RWPE2 (cell line): ENCODE measurements around the gene RENBP.

Experiments used
- ATAC-seq: fragments of 200-7000 bp; cut with Tn5 transposase; 3 replicates; pipeline ENCODE4 v1.9.1; 2021; ENCODE audit warnings: low read depth
- DNase-seq: peaks from one replicate; pipeline ENCODE4 v3.0.0-alpha.2; 2020; ENCODE audit warnings: low spot score
- H3K27ac ChIP-seq: fragments of 450-650 bp; 2 replicates; pipeline ENCODE4 v1.5.1; 2017; ENCODE audit warnings: mild to moderate bottlenecking; ENCODE audit not compliant: poor library complexity, severe bottlenecking
- H3K27me3 ChIP-seq: fragments of 250-450 bp; sonication (Bioruptor Pico); 2 replicates; pipeline ENCODE4 v1.5.1; 2021; ENCODE audit warnings: mild to moderate bottlenecking, moderate library complexity; ENCODE audit not compliant: insufficient read depth, poor library complexity, severe bottlenecking
- H3K36me3 ChIP-seq: fragments of 250-450 bp; sonication (Bioruptor Pico); 2 replicates; pipeline ENCODE4 v1.5.1; 2020; ENCODE audit warnings: low read depth, mild to moderate bottlenecking, moderate library complexity
- H3K4me1 ChIP-seq: fragments of 250-450 bp; sonication (Bioruptor Pico); 2 replicates; pipeline ENCODE4 v1.5.1; 2021; ENCODE audit warnings: mild to moderate bottlenecking, moderate library complexity; ENCODE audit not compliant: insufficient read depth, poor library complexity, severe bottlenecking
- H3K4me3 ChIP-seq: fragments of 250-450 bp; sonication (Bioruptor Pico); 2 replicates; pipeline ENCODE4 v1.5.1; 2021; ENCODE audit warnings: mild to moderate bottlenecking, moderate library complexity; ENCODE audit not compliant: severe bottlenecking
- H3K9me3 ChIP-seq: fragments of 250-450 bp; sonication (Bioruptor Pico); 2 replicates; pipeline ENCODE4 v1.5.1; 2021; ENCODE audit warnings: mild to moderate bottlenecking, moderate library complexity; ENCODE audit not compliant: severe bottlenecking
- CTCF ChIP-seq: fragments of 450-650 bp; IDR thresholded peaks from one replicate; pipeline ENCODE4 v1.5.1; 2017; ENCODE audit warnings: mild to moderate bottlenecking, moderate library complexity; ENCODE audit not compliant: poor library complexity, severe bottlenecking

RENBP gene

GRCh38 chrX:153913211-153913610 lies 31.2 kb downstream of the RENBP start:
- Histone ChIP-seq H3K36me3 (no peaks in the 10 kb centered on the region), H3K9me3 (no peaks in the 10 kb centered on the region), H3K4me3 (no peak overlapping the region), H3K27me3 (no peaks in the 10 kb centered on the region), H3K4me1 (peaks cover 7% of the 10 kb centered on the region), H3K27ac (no peak overlapping the region)
- no peak for ATAC-seq
- TF ChIP-seq CTCF, result no peak
- DNase-seq, result no peak

- ATAC-seq, result no peak
- Histone ChIP-seq H3K36me3 (no peaks in the 10 kb centered on the region), H3K27me3 (no peaks in the 10 kb centered on the region), H3K4me1 (no peaks in the 10 kb centered on the region), H3K9me3 (no peaks in the 10 kb centered on the region), H3K4me3 (no peak overlapping the region), H3K27ac (no peak overlapping the region)
- no peak for DNase-seq
- TF ChIP-seq CTCF, result no peak
Observed at GRCh38 chrX:153911798-153912197, 32.6 kb downstream of the RENBP start.

- DNase-seq, result no peak
- Histone ChIP-seq H3K9me3 (no peaks in the 10 kb centered on the region), H3K27ac (no peak overlapping the region), H3K36me3 (no peaks in the 10 kb centered on the region), H3K27me3 (no peaks in the 10 kb centered on the region), H3K4me1 (no peaks in the 10 kb centered on the region), H3K4me3 (no peak overlapping the region)
- TF ChIP-seq CTCF, result no peak
- no peak for ATAC-seq
Observed at GRCh38 chrX:153910446-153910845, 34.0 kb downstream of the RENBP start.

GRCh38 chrX:153909980-153910360 lies 34.5 kb downstream of the RENBP start:
- DNase-seq (no peak), ATAC-seq (no peak)
- no peaks in the 10 kb centered on the region for H3K4me1 ChIP-seq
- H3K9me3 ChIP-seq, result no peaks in the 10 kb centered on the region
- no peak overlapping the region for H3K4me3 ChIP-seq
- H3K36me3 ChIP-seq, result no peaks in the 10 kb centered on the region
- H3K27ac ChIP-seq, result no peak overlapping the region
- no peak for TF ChIP-seq CTCF
- no peaks in the 10 kb centered on the region for H3K27me3 ChIP-seq

GRCh38 chrX:153909024-153909979 lies 35.1 kb downstream of the RENBP start:
- no peak overlapping the region for H3K4me3 ChIP-seq
- no peaks in the 10 kb centered on the region for H3K27me3 ChIP-seq
- no peak; the same call in 2 of the 3 replicates for ATAC-seq
- no peak for TF ChIP-seq CTCF
- H3K36me3 ChIP-seq, result no peaks in the 10 kb centered on the region
- no peak for DNase-seq
- no peak overlapping the region for H3K27ac ChIP-seq
- H3K4me1 ChIP-seq, result no peaks in the 10 kb centered on the region
- no peaks in the 10 kb centered on the region for H3K9me3 ChIP-seq
